Hematopoietic multipotent progenitor cell treated with erythropoietin and hydrocortisone succinate and interleukin-3 and kit ligand, for 15 days (in vitro differentiated cells): Measurements from ENCODE around the gene TLR1.
"Not testable (repeated sequence)": the region's sequence is repeated elsewhere in the genome, so short reads cannot be mapped to it uniquely, and the experiment has no call there.

Experiments
- DNase-seq: peaks from one replicate; pipeline ENCODE4 v3.0.0-alpha.2; 2015; ENCODE audit warnings: low spot score

The TLR1 gene, protein sequence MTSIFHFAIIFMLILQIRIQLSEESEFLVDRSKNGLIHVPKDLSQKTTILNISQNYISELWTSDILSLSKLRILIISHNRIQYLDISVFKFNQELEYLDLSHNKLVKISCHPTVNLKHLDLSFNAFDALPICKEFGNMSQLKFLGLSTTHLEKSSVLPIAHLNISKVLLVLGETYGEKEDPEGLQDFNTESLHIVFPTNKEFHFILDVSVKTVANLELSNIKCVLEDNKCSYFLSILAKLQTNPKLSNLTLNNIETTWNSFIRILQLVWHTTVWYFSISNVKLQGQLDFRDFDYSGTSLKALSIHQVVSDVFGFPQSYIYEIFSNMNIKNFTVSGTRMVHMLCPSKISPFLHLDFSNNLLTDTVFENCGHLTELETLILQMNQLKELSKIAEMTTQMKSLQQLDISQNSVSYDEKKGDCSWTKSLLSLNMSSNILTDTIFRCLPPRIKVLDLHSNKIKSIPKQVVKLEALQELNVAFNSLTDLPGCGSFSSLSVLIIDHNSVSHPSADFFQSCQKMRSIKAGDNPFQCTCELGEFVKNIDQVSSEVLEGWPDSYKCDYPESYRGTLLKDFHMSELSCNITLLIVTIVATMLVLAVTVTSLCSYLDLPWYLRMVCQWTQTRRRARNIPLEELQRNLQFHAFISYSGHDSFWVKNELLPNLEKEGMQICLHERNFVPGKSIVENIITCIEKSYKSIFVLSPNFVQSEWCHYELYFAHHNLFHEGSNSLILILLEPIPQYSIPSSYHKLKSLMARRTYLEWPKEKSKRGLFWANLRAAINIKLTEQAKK

DNA sequence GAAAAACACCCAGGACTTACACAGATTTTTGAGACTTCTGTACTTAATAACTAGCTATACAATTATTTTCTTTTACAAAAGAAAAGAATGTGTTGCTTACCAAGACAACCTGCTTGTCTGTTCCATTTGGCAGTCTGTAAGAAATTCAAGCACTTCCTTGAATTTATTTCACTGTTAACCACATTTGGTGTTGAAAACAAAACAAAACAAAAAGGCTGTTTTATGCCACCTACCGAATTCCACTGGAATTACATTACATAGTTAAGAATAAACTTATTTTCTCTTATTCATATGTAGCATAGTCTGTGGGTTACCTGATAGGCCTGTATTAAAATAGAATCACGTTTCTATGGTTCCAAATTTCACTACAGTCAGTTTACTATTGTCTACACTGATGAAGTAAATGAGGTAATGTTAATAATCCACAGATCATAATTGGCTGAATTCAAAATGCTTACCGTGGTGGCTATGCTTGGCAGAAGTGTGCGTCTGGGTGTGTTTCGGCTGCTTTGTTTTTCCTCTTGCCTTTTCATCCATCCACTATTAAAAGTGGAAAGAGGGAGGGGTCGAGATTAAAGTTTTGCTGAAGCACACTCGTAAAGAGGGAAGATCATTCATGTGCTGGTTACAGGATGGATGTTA lies at the start of gene TLR1:
Gene TLR1, minus strand, starts transcription at position 138 of the 642 bp plus-strand sequence. CDS start 5,960 bp downstream, outside the sequence.
- DNase-seq, result peak; percentile 45

DNA sequence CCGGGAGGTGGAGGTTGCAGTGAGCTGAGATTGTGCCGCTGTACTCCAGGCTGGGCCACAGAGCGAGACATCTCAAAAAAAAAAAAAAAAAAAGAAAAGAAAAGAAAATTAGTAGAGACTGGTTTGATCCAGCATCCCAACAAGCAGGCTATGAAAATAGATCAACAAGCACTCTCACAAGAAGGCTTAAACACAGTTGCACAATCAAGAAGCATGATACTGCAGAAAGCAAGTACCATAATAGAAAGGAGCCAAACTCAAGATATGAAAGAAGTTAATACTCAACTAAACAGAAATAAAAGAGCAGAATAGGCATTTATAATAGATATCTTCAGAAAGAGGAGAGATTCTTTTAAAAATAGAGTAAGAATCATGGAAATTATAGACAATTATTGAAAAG lies 41.4 kb upstream of the TLR1 start:
- no peak for DNase-seq

DNA sequence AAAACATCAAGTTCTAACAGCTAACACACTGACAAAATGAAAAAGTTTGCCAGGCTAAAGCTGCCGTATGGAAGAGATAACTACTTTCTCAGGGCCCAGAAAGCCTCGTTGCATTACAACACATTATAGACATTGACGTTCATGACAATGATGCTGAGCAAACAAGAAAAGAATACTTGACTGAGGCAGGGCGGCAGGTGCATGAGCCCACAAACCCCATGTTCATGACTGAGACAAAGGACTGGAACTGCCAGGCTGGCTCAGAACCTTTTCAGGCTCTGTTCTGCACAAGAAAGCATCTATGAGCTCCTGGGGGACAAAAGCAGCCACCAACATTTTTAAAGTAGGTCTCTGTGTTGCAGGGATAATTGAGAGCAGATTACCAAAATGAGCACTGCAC lies 38.4 kb upstream of the TLR1 start:
- DNase-seq, result no peak

DNA sequence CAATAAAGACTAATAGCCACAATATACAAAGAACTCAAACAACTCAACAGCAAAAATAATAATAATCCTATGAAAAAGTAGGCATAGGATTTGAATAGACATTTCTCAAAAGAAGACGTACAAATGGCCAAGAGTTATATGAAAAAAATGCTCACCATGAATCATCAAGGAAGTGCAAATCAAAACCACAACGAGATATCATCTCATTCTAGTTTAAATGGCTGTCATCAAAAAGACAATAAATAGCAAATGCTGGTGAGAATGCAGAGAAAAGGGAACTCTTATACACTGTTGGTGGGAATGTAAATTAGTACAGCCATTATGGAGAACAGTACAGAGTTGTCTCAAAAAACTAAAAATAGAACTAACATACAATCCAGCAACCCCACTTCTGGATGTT lies 33.3 kb upstream of the TLR1 start:
- no peak for DNase-seq

DNA sequence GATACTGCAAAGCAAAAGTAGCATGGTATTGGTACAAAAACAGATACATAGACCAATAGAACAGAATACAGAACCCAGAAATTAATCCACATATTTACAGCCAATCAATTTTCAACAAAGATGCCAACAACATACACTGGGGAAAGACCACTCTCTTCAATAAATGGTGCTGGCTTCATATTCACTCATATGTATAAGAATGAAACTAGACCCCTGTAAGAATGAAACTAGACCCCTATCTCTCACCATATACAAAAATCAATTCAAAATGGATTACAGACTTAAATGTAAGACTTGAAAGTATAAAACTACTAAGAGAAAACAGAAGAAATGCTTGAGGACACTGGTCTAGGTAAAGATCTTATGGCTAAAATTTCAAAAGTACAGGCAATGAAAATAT lies 32.7 kb upstream of the TLR1 start:
- no peak for DNase-seq

DNA sequence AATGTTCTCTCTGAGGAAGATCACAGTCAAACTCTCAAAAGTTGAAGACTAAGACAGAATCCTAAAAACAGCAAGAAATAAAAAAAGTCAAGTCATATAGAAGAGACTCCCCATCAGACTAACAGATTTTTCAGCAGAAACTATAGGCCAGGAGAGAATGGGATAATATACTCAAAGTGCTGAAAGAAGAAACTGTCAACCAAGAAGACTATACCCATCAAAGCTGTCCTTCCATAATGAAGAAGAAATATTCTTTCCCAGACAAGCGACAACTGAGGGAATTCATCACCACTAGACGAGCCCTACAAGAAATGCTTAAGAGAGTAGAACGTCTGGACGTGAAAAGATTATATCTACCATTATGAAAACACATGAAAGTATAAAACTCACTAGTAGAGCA lies 30.0 kb upstream of the TLR1 start:
- DNase-seq, result no peak

DNA sequence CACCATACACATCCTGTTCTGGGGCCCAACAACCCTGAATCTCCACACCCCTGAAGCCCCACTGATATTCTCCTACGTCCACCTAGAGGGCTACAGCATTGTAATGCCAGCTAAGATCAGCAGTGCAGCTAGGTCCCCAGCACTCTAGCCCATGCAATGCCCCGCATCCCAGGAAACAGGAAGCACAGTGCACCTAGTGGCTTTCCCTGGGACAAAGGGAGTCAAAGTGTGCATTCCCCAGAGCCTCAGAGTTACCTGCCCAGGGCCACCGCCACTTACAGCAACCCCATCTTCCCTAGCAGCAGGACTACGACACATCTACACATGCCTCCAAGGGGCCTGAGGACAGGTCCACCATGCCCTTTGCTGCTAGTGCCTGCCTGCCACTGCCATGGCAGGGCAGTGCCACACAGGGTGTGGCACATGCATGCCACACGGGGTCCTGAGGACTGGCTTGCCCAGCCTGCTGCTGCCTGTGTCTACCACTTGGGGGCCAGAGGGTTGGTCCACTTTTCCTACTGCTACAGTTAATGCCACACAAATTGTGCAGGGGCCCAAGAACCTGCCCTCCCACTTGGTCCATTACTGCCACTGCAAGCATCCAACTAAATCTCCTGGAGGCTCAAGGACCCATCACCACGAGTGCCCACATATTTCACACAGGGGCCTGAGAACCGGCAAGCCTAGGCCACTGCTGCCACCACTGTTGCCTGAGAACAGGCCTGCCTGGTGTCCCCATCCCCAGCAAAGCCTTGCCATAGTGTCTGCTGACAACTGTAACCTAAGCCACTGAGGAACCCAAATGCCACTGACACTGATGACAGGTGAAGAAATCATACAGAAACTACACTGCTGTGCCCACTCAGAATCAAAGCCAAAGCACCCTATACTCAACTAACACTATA lies 28.3 kb upstream of the TLR1 start:
- no peak for DNase-seq

DNA sequence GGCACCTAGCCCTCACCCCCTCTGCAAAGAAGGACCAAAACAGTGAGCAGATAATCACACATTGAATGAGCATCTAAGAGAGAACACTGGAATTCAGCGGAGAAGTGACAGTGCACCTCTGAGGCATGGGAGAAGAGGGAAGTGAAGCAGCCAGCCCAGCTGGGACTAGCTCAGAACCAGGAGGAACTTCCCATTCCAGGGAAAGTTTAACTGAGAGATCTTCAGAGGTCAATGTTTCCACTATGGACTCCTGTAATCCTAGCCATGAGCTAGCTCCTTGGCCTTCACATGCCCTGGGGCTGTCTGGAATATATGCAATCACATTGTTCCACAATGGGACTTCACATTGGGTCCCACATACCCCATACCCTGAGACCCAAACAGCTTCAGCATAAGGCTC lies 27.6 kb upstream of the TLR1 start:
- DNase-seq, result no peak

DNA sequence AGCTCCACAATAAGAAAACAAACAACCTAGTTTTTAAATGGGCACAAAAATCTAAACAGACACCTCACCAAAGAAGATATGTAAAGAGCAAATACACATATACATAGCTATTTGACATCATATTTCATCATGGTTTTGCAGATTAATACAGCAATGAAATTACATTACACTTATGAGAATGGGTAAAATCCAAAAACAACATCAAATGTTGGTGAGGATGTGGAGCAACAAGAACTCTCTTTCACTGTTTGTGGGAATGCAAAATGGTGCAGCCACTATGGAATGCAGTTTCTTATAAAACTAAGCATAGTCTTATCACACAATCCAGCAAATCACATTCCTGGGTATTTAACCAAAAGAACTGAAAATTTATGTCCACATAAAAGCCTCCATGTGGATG lies 27.1 kb upstream of the TLR1 start:
- no peak for DNase-seq

DNA sequence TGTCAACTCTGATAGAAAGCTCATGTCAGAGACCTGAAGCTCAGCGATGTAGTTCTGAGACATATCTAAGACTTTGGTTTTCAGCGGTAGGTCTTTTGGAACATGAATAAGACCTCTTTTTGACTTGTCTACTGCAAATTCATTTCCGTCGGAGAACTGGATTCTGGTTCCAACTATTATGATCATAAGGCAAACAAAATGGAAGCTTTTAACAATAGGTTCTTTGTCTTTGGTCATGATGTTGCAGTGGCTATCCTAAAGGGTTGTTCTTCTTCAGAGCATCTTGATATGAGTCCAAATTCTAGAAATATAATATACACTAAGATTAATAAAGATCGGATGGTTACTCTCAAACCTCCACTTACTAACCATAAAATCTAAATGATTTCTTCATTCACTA lies 24.6 kb upstream of the TLR1 start:
- DNase-seq, result no peak

DNA sequence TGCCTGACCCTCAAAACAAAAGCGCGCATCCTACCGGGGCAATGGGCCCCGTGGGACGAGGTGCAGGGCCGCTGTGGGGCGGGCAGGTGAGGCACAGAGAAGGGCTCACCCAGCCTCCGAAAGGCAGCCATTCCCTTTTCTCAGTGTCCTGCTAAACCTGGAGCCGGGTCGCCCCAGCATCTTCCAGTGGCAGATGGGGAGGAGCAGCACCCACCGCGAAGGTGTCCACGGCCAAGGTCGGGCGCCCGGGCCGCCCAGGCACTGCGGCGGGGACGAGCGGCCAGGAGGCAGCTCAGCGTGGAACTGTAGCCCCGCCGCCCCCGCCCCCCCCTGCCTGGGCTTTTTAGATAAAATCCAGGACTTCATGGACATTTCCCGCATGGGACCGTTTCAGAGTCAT lies 19.2 kb upstream of the TLR1 start:
- DNase-seq, result no peak

DNA sequence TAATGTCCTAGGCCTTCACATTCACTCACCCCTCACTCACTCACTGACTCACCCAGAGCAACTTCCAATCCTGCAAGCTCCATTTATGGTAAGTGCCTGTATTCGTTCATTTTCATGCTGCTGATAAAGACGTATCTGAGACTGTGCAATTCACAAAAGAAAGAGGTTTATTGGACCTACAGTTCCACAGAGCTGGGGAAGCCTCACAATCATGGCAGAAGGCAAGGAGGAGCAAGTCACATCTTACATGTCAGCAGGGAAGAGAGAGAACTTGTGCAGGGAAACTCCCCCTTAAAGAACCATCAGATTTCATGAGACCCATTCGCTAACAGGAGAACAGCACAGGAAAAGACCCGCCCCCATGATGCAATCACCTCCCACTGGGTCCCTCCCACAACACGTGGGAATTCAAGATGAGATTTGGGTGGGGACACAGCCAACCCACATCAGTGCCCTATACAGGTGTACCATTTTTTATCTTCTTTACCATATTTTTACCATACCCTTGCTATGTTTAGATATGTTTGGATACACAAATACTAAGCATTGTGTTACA lies 18.2 kb upstream of the TLR1 start:
- DNase-seq, result no peak

DNA sequence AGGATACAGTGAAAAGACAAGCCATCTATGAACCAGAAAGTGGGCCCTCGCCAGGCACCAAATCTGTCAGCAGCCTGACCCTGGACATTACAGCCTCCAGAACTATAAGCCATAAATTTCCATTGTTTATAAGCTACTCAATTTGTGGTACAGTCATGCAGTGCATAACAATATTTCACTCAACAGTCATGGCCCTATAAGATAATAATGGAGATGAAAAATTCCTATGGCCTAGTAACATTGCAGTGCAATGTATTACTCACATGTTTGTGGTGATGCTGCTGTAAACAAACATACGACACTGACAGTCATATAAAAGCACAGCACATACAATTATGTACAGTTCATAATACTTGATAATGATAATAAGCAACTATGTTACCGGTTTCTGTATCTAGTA lies 17.1 kb upstream of the TLR1 start:
- no peak for DNase-seq

DNA sequence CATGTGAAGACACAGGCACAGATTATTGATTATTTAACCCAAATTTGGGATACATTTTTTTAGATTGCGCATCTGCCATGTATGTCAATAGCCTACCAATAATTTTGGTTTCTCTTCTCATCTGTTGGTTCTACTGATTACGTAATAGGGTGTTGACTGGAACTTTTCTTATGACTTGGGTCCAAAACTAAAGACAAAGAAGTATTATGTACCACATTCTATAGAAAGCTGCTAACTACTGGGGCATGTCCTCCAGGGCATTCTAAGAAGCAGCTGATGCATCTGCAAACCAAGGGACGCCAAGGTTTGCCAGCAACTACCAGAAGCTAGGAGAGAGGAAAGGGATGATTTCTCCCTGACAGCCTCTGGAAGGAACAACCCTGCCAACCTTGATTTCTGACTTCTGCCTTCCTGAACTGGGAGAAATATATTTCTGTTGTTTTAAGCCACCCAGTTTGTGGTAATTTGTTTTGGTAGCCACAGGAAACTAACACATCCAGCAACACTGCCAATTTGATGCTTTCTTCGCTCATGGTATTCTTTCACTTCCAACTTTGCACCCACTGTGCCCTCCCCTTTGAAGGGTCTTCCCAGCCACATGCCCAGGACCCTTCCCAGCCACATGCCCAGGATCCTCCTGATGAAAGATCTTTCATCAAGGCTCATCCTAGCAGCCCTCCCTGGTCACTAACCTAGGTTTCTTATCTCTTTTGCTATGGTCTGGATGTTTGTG lies 15.9 kb upstream of the TLR1 start:
- DNase-seq, result no peak

DNA sequence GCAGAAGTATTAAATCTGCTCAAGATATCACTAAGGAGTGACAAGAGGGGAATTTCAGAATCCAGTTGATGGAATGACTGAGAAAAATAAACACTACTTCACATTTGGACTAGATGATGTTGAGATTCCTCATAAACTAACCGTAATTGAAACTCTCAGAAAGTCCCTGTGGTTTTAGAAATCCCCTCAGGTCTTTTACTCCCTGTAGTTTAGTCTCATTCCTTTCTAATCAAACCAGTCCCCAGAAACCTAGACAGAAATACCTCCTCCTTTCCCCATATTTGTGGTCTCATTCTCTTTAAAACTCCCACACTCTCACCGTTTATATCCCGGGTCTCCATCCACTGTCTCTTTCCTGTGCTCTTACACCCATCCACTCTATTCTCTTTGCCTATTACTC lies 15.0 kb upstream of the TLR1 start:
- no peak for DNase-seq

DNA sequence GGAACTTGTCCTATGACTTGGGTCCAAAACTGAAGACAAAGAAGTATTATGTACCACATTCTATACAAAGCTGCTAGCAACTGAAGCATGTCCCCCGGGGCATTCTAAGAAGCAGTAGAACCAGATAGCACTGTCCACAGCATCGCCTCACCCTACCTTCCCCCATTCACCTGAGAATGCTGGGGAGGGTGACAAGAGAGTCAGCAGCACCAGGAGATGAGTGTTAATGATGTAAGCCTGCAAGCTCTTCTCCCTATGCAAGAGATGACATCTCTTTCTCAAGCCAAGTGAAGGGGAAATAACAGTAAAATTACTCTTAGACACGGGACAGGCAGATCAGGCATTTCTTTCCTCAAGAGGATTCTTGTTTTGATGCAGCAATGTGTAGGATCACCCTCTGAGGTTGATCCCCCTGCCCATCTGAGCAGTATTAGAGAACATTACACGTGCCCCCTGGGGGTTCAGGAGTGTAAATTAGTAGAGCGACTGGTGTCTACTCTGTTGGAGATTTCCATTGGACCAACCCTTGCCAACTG lies 13.9 kb upstream of the TLR1 start:
- no peak for DNase-seq

DNA sequence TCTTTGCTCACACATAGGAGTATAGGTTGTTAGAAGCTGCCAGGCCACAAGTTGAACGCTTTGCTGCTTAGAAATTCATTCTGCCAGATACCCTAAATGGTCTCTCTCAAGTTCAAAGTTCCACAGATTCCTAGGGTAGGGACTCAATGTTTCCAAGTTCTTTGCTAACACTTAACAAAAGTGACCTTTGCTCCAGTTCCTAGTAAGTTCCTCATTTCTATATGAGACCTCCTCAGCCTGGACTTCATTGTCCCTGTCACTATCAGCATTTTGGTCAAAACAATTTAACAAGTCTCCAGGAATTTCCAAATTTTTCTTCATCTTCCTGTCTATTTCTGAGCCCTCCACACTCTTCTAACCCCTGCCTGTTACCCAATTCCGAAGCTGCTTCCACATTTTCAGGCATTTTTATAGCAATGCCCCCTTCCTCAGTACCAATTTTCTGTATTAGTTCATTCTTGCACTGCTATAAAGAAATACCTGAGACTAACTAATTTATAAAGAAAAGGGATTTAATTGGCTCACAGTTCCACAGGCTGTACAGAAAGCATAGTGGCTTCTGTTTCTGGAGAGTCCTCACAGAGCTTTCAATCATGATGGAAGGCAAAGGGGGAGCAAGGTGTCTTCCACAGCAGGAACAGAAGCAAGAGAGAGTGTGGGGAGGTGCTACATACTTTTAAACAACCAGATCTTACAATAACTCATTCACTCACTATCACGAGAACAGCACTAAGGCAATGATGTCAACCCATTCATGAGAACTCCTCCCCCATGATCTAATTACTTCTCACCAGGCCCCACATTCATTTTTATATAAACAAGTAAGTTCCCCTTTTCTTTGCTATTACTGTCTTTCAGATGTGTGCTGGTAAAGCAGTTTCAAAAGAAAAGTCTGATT lies 11.5 kb upstream of the TLR1 start:
- DNase-seq, result no peak

DNA sequence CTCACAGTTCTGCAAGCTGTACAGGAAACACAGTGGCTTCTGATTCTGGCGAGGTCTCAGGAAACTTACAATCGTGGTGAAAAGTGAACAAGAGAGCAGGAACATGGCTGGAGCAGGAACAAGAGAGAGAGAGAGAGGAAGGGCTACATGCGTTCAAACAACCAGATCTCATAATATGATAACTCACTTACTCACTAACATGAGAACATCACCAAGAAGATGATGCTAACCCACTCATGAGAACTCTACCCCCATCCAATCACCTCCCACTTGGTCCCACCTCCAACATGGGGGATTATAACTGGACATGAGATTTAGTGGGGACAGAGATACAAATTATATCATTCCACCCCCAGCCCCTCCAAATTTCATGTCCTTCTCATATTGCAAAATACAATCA lies 9.8 kb upstream of the TLR1 start:
- DNase-seq, result no peak

DNA sequence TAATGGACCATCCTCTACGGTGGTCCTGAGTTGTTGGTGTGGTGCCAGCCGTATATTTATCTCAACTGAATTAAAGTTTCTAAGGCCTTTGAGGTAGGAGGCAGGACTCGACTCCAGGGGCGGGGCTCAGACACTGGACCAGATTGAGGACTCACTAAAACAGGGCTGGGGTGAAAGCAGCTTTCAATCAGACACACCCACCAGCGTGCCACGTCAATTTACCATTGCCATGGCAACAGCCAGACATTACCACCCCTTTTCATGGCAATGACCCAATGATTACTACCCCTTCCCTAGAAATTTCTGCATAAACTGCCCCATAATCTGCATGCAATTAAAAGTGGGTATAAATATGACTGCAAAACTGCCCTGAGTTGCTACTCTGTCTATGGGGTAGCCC lies 6.7 kb upstream of the TLR1 start:
- DNase-seq, result no peak

DNA sequence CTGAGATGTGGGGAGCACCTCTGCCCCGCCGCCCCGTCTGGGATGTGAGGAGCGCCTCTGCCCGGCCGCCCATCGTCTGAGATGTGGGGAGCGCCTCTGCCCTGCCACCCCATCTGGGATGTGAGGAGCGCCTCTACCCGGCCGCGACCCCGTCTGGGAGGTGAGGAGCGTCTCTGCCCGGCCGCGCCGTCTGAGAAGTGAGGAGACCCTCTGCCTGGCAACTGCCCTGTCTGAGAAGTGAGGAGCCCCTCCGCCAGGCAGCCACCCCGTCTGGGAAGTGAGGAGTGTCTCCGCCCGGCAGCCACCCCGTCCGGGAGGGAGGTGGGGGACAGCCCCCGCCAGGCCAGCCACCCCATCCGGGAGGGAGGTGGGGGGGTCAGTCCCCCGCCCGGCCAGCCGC lies 2.9 kb upstream of the TLR1 start:
- DNase-seq, result not testable (repeated sequence)
